Measurements from ENCODE around the gene ATAD3C.

DNA sequence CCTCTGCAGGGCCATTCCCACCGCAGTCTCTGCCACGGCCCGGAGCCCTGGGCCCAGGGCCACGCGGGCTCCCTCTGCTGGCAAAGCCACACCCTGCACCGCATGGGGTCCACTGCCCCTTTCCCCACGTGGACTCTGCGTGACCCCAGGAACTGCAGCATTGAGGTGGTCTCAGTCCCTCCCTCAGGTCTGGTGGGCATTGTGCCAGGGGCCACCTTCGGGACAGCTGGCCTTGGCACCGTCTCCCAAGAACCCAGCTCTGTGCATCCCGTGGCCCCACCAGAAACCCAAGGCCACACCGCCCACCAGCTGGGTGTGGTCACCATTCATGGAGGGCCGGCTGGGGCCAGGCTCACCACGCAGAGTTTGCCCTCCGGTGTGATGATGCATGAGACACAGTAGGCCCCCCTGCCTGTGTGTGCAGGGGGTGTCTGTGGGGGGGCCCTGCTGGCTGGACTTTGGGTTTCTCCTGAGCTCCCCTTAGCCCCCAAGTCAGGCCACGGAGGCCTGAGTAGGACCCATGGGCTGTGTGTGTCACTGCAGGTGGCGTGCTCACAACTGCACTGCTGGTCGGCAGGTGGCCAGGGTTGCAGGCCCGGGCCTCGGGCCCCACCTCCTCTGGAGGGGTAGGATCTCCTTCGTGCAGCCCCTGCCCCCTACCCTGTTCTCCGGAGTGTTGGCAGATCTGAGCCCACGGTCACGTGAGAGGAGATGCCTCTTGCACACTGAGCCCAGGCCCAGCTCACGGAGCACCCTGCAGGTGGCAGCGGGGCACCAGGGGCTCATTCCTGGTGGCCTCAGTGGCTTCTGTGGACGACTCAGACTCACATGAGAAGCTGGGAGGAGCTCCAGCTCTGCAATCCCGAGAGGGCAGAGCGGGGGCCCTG is 8.2 kb upstream of the ATAD3C start:
- TF ChIP-seq EP300 (IDR thresholded peaks at IDR 0.05), result no peak
- TF ChIP-seq HDAC2 (IDR thresholded peaks at IDR 0.05), result no peak
- TF ChIP-seq, protein P1, sequence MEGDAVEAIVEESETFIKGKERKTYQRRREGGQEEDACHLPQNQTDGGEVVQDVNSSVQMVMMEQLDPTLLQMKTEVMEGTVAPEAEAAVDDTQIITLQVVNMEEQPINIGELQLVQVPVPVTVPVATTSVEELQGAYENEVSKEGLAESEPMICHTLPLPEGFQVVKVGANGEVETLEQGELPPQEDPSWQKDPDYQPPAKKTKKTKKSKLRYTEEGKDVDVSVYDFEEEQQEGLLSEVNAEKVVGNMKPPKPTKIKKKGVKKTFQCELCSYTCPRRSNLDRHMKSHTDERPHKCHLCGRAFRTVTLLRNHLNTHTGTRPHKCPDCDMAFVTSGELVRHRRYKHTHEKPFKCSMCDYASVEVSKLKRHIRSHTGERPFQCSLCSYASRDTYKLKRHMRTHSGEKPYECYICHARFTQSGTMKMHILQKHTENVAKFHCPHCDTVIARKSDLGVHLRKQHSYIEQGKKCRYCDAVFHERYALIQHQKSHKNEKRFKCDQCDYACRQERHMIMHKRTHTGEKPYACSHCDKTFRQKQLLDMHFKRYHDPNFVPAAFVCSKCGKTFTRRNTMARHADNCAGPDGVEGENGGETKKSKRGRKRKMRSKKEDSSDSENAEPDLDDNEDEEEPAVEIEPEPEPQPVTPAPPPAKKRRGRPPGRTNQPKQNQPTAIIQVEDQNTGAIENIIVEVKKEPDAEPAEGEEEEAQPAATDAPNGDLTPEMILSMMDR (IDR thresholded peaks at IDR 0.05), result peak; percentile 64
- no peak for TF ChIP-seq RFX5 (IDR thresholded peaks at IDR 0.05)
- peak; percentile 67; the same call in 1 of the 2 replicates for TF ChIP-seq MYC (IDR thresholded peaks at IDR 0.05; ENCODE audit: borderline replicate concordance, low read length)

All from A549 (cell line).